ENCODE data around the gene IL12RB1.

- TF ChIP-seq CTCF (conservative IDR thresholded peaks at IDR 0.05 in 1 of 2, IDR thresholded peaks at IDR 0.05 in 1 of 2; ENCODE audit: low read depth in 1 of 2, low read length in 2 of 2) = no peak
- TF ChIP-seq EZH2 (IDR thresholded peaks at IDR 0.05; ENCODE audit: low read length, missing control alignments) = no peak
These were observed 37.3 kb downstream of the IL12RB1 start for GRCh38 chr19:18049385-18049784.

All from fibroblast of lung (primary cell).